Measurements from ENCODE around the gene TUSC1. TPM values are rescaled to one million over a fixed set of nuclear protein-coding genes. Genes with fewer than 3 reads are reported as not detected.
"Not testable (repeated sequence)": the region's sequence is repeated elsewhere in the genome, so short reads cannot be mapped to it uniquely, and the experiment has no call there.

The TUSC1 gene
- polyA plus RNA-seq (ENCODE audit: insufficient read length in 10 of 10): 10 to 100 TPM in 5 of 10 donors, 1 to 10 TPM in 5; 8.2 to 16.5 (median 10.8) TPM
- long read RNA-seq, donor 1, transcript TUSC1-201 (1 exons, 2,052 nt): major isoform, 20 of 20 reads
- long read RNA-seq, donor 1, partial matches to known transcripts: 0 of 20 reads
- long read RNA-seq, donor 1, other reads (novel, unspliced or antisense): 0 of 20 reads
- long read RNA-seq, donor 2, transcript TUSC1-201 (1 exons, 2,052 nt): major isoform, 17 of 17 reads
- long read RNA-seq, donor 2, partial matches to known transcripts: 0 of 17 reads
- long read RNA-seq, donor 2, other reads (novel, unspliced or antisense): 0 of 17 reads
- long read RNA-seq, donor 3: 0 reads
- long read RNA-seq, donor 4, transcript TUSC1-201 (1 exons, 2,052 nt): major isoform, 25 of 25 reads
- long read RNA-seq, donor 4, partial matches to known transcripts: 0 of 25 reads
- long read RNA-seq, donor 4, other reads (novel, unspliced or antisense): 0 of 25 reads
- long read RNA-seq, donor 5, transcript TUSC1-201 (1 exons, 2,052 nt): major isoform, 45 of 45 reads
- long read RNA-seq, donor 5, partial matches to known transcripts: 0 of 45 reads
- long read RNA-seq, donor 5, other reads (novel, unspliced or antisense): 0 of 45 reads
- long read RNA-seq, donor 6, transcript TUSC1-201 (1 exons, 2,052 nt): major isoform, 17 of 17 reads
- long read RNA-seq, donor 6, partial matches to known transcripts: 0 of 17 reads
- long read RNA-seq, donor 6, other reads (novel, unspliced or antisense): 0 of 17 reads
- long read RNA-seq, donor 7, transcript TUSC1-201 (1 exons, 2,052 nt): major isoform, 13 of 13 reads
- long read RNA-seq, donor 7, partial matches to known transcripts: 0 of 13 reads
- long read RNA-seq, donor 7, other reads (novel, unspliced or antisense): 0 of 13 reads
- long read RNA-seq, donor 8, transcript TUSC1-201 (1 exons, 2,052 nt): major isoform, 19 of 19 reads
- long read RNA-seq, donor 8, partial matches to known transcripts: 0 of 19 reads
- long read RNA-seq, donor 8, other reads (novel, unspliced or antisense): 0 of 19 reads
- long read RNA-seq, donor 9, partial matches to known transcripts: 0 of 4 reads
- long read RNA-seq, donor 9, other reads (novel, unspliced or antisense): 0 of 4 reads

- DNase-seq: peak; percentile 83 to 94 (median 85)
These were observed at the start of gene TUSC1 for GRCh38 chr9:25678147-25678666. Gene TUSC1, minus strand, starts transcription at chr9:25678444. Its CDS starts 132 bp downstream, at chr9:25678312.

DNA sequence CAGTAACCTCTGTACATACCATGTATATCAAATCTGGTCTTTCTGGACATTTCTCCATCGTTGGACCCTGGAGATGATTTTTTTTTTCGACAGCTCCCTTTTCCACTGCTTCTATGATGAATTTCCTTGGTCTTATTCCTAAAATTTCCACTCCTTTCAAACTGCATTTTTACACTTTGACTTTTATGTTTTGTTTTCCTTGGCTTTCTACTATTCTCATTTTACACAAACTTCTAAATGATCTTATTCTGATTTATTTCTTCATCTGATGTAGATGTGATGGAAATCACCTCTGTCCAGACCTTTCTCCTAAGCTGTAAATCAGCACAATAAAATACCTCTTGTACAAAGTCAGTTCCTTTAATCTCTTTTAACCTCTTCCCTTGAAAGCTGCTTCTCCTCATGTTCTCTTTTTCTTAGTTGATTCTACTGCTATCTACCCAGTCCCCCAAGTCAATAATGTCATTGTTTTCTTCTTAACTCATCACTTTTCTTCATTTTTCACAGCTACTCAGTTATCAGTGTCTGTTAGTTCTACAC, 48.7 kb upstream of the TUSC1 start:
- DNase-seq: no peak

- DNase-seq: no peak
These were observed 46.2 kb upstream of the TUSC1 start for GRCh38 chr9:25724424-25724823.

DNA sequence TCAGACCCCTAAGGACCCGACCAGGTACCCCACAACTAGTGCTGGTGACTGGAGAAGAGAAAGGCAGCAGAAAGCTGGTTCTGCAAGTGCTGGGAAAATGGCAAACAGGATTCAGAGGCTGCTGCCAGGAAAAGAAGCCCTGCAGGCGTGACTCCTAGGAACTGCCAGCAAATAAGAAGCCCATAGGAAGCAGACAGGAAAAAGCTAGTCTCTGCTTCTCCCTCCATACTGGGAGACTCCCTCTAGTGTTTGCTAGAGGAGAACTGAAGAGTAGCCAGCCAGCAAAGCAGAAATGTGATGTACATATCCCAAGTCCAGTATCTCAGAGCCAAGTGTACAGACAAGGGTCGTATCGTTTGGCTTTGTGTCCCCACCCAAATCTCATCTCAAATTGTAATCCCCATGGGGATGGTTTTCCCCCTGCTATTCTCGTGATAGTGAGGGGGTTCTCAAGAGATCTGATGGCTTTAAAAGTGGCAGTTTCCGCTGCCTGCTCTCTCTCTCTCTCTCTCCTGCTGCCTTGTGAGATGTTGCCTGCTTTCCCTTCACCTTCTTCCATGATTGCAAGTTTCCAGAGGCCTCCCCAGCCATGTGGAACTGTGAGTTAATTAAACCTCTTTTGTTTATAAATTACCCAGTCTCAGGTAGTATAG, 38.1 kb upstream of the TUSC1 start:
- DNase-seq: peak; percentile 29 to 51 (median 33)

DNA sequence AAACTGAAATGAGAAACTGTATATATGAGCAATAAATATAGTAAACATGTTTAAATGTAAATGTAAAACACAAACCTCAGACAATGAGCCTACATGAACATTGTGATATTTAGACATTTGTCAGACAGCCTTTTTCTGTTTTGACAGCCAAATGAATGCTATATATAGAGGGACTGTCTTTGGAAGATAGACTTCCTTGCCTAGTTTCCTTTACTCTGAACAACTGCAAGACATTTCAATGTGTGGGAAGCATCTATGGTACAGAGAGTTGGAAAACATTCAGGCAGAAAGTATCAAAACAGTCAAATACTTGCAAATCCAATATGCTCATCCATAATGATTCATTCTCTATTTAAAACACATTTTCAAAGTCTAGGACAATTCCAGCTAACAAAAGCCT, 31.7 kb upstream of the TUSC1 start:
- no peak for DNase-seq

DNA sequence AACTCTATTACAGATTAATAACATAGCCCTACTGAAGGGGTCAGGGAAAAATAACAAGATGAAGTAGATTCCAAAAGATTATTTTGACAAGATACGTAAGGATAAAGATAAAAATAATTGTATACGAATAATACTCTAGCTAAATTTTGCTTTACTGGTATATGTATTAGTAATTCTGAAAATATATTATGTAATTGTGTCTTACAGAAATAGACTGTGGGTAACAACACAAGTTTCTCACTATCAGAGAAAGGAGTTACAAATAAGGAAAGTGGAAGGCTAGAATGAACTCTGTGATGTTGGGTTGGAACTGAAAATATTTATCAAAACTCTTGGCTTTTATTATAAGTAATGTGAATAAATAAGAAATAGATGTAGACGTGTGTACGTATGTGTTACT, 26.6 kb upstream of the TUSC1 start:
- DNase-seq: no peak

- no peak for DNase-seq
These were observed 25.6 kb upstream of the TUSC1 start for GRCh38 chr9:25703701-25704357.

DNA sequence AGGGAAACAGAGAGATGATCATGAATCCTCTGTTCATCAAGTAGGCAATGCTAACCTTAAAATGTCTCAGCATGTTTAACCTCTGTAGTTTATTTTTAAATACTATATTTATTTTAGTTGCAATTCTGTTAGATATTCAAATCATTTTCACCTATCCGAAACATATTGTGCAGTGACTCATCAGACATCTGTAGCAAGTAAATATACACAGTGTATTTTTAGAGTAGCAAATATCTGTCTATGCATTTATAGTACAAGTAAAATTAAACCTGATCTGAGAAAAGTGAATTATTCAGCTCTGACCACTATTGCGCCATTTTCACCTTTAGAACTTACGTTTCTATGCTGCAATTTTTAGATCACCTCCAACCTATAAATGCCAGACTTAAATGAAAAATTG, 24.3 kb upstream of the TUSC1 start:
- no peak for DNase-seq

GRCh38 chr9:25700899-25701298, 22.7 kb upstream of the TUSC1 start:
- DNase-seq: not testable (repeated sequence)

- no peak for DNase-seq
These were observed 22.2 kb upstream of the TUSC1 start for GRCh38 chr9:25700430-25700829.

- DNase-seq: no peak
These were observed 13.5 kb upstream of the TUSC1 start for GRCh38 chr9:25691786-25692185.

DNA sequence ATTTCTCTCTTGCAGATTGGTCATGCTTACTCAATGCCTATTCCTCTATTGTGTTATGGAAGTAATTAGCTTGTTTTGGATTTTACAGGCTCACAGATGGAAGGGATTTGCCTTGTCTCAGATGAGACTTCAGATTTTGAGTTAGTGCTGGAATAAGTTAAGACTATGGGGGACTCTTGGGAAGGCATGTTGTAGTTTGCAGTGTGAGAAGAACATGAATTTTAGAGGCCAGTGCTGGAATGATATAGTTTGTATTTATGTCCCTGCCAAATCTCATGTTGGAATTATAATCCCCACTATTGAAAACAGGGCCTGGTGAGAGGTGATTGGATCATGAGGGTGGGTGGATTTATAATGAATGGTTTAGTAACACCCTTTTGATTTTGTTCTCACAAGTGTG, 6.1 kb upstream of the TUSC1 start:
- DNase-seq: peak; percentile 15 to 82 (median 48)

GRCh38 chr9:25681266-25681665, 3.0 kb upstream of the TUSC1 start:
- peak in 2 of 3 donors; percentile 24 to 36 for DNase-seq

- DNase-seq: no peak
These were observed 659 bp upstream of the TUSC1 start for GRCh38 chr9:25678846-25679360.

DNA sequence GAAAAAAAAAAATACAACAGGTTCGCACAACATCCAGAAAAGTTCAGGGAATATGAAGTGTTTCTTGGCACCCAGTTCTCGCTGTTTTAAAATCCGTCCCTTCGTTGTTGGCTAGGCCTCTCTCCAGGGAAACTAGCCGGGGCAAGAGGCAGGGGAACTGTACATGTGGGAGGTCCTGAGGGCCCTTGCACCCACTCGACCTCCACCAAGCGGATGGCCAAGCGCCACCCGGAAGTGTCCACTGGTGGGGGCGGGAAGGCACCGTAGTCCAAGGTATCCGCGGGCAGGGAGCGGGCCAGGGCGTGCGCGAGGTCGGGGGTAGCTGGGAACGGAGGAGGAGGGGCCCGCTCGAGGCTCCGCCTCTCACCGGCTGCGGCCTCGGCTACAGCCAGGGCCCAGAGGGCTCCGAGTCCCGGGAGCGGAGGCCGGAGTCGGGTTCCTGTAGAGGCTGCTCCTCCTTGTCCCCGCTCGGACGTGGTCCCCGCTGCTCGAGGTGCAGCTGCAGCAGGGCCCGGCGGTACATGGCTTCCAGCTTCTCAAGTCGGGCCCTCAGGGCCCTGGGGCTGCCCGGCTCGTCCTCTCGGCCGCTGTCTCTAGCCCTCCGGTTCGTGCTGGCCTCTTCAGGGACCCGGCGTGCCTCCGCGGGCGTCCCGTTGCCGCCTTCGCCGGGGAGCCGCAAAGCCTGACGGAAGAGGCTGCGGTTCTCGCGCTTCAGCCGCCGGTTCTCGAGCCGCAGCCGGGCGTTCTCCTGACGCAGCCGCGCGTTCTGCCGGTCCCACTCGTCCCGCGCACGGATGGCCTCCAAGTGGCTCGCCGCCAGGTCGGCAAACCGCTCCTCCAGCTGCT, 720 bp downstream of the TUSC1 start:
- peak; percentile 78 to 95 (median 87) for DNase-seq

GRCh38 chr9:25675858-25676257, 2.4 kb downstream of the TUSC1 start:
- DNase-seq: not testable (repeated sequence)

GRCh38 chr9:25658571-25658970, 19.7 kb downstream of the TUSC1 start:
- no peak for DNase-seq

DNA sequence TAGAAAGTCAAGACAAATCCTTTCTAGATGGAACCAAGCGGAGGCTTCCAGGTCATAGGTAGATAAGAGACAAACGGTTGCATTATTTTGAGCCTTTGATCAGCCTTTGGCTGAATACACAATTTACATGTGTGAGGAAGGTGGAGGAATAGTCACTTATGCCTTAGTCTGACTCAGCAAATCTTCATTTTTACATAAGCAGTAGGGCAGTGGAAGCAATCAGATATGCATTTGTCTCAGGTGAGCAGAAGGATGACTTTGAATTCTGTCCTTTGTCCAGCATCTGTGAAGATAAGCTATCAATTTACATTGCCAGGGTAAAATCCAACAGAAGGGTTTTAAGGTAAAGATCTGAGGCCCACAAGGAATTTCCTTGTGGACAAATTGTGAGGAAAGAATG, 23.8 kb downstream of the TUSC1 start:
- no peak for DNase-seq

DNA sequence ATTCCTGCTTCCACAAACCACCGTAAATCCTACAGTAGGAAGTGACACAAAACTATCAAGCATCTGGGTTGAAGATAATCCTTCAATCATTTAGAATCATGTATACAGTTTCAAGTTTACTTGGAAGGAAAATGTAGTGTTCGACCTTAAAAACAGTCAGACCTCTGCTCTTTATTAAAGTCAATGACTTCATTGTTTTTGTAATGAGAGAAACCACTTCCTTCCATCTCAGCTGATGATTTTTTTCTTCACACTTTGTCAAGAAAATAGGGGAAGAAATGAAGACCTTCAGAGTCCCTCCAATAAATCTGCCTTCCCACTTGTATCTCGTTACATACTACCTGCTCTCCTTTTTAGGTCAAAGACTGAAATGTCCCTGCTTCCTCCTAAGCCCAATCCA, 30.1 kb downstream of the TUSC1 start:
- DNase-seq: no peak

Data from muscle of back (tissue), 13 donors.